GM15510 (cell line): ENCODE results near the gene PACS1.

Source experiments
- POLR2A ChIP-seq: IDR thresholded peaks from 3 replicates; pipeline ENCODE4 v1.6.1; 2011; ENCODE audit warnings: borderline replicate concordance; ENCODE audit not compliant: insufficient read length; ENCODE audit errors: extremely low read depth

The PACS1 gene

GRCh38 chr11:66267039-66267378 lies 196.9 kb downstream of the PACS1 start:
- no peak for TF ChIP-seq POLR2A

DNA sequence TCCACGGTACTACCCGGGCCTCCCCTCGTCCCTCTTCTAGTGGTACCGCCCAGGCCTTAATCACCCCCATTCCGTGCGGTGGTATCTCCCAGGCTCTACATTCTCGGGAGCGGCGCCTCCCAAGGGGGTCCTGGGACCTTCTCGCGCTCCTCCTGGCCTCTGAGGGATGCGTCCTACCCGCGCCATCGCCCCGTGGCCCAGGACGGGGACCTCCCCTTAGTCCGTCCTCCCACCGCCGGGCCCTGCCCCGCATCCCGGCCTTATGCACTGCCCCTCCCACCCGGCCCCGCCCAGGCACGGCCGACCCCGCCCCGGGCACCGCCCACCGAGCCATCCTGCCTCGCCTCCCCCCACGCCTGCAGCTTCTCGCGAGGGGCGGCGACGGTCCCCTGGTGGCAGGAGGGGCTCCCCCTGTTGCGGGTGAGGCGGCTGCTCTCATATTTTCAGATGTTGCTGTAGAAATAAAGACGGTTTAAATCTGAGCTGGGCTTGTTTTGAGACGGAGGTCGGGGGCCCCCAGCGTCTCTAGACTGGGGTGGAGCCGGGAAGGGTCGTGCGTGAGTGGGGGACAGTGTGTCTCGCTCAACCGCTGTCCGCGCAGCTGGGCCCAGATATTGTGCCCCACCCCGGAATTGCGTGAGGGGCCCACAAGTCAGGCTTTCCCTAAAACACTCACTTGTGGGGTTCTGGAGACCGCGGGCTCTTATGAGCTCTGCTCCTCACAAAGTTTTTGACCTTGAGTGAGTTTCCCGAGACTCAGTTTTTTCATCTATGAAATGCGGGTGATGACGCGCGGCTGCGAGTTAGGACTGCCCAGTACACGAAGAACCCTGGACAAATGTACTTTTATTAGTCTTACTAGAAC lies 197.5 kb downstream of the PACS1 start:
- peak; percentile 26 for TF ChIP-seq POLR2A

DNA sequence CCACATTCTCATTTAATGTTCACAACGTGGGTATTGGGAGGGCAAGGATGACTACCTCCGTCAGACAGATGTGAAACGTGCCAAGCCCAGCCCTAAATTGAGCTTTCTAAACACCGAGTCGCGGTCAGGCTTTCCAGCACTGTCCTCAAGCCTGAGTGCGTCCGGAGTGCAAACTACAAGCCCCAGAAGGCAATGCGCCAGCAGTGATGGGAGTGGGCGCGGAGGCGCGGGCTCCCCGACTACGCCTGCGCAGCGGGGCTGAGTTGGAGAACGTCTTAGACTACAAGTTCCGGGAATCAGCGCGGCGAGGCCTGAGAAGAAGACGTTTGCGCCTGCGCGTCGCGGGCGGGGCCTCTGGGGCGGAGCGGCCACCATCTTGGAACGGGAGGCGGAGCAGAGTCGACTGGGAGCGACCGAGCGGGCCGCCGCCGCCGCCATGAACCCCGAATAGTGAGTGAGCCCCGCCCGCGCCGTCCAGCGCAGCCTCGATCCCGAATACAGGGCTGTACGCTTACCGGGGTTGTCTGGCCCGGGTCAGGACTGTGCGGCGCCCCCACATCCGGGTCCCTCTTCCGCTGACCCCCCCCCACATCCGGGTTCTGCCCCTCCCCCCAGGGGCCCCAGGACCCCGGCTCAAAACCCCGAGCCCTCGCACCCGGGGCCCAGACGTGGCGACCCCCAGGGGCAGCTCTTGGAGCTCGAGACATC lies 198.3 kb downstream of the PACS1 start, which contains the start of gene RAB1B:
TSS of gene RAB1B (plus strand) at position 396 of the 708 bp plus-strand sequence. CDS start at position 437, 41 bp downstream.
- peak; percentile 71 for TF ChIP-seq POLR2A

- no peak for TF ChIP-seq POLR2A
Measured at GRCh38 chr11:66268952-66269905, 199.2 kb downstream of the PACS1 start.

GRCh38 chr11:66271816-66272215 lies 201.7 kb downstream of the PACS1 start:
- TF ChIP-seq POLR2A, result no peak

- no peak for TF ChIP-seq POLR2A
Measured at GRCh38 chr11:66272596-66272995, 202.5 kb downstream of the PACS1 start.

- TF ChIP-seq POLR2A, result no peak
Measured at GRCh38 chr11:66274219-66274618, 204.1 kb downstream of the PACS1 start.

DNA sequence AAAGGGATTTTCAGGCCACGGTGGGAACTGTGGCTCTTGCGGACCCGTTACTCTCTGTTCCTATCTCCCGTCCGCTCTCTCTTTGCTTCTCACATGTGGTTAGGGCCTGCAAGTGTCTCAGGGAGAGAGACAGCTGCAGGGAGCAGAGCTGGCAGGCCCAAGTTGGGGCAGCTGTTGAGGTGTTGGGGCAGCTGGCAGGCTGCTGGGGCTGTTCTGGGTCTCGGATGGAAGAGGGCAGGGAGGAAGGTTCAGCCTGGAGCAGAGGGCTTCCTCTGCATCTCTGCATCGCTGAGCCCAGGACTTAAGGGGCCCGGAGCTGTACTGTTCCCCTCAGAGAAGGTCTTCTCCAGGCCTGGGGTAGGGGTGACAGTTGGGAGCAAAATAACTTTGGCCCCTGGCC lies 205.3 kb downstream of the PACS1 start:
- no peak for TF ChIP-seq POLR2A

- TF ChIP-seq POLR2A, result no peak
Measured at GRCh38 chr11:66275984-66276612, 206.0 kb downstream of the PACS1 start.

DNA sequence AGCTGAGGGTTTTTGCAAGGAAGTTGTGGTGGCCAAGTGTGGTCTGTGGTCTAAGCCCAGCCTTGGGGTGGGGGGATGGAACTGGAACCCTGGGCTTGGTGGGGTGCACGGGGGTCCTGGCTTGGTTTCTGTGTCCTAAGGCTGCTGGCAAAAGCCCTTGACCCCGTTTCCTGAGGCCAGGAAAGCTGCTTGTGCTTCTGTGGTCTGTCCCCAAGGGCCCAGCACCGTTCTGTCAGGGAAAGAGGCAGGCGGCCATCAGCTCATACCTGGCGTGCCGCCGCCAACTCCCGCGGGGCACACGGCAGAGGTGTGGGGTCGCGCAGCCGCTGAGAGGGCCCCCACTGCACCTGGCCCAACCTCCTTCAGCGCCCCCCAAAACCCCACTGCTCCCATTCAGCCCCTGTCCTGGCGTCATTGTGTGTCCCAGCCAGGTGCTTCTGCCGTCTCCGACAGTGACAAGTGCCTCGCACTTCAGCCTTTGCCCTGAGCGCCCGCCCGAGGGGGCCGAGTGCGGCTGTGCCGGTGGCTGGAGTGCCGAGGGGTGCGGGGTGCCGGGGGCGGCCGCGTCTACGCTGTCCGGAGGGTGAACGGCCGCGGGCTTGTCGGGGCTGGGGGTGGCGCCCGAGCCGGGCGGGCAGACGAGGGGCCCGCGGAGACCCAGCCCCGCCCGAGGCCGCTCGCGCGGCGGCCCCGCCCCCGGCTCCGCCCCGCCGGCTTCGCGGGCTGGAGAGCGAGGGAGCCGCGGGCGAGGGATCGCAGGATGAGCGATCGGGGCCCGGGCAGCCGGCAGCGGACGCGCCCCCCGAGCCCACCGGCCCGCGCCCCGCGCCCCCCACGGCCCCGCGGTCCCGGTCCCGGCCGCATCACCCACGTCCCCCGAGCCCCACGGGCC lies 207.6 kb downstream of the PACS1 start, which contains the start of gene CNIH2:
TSS of gene CNIH2 (plus strand) at position 705 of the 892 bp plus-strand sequence. CDS start 282 bp downstream, outside the sequence.
- TF ChIP-seq POLR2A, result no peak

DNA sequence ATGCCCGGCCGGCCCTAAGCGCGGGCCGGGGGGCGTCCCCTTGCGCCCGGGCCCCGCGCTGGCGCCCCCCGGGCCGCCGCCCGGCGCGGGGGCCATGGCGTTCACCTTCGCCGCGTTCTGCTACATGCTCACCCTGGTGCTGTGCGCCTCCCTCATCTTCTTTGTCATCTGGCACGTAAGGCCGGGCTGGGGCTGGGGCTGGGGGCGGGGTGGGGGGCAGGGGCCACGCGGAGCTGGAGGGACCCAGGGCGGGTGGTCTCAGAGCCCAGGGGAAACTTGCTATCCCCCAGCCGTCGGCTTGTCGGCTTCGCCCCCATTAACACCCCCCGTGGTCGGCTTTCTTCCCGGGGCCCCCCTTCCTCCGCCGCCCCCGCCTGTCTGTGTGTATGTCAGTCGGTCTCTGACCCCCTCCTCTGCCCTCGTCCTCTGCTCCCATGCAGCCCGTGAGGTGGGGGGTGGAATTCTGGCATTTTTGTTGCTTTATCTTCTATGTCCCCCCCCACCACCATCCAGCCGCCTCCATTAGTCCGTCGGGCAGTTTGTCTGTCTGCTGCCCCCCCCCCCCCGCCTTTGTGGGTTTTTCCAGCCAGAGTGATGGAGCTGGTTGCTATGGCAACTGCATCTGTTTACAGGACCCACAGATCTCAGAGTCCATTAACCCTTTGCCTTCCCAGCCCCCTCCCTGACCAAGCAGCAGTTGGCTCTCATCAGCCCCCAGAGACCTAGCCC lies 208.5 kb downstream of the PACS1 start:
- TF ChIP-seq POLR2A, result no peak

GRCh38 chr11:66279092-66279734 lies 209.1 kb downstream of the PACS1 start:
- TF ChIP-seq POLR2A, result no peak
